GM21526 (cell line): ENCODE measurements around the gene CA5B.
"Not testable (repeated sequence)": the region's sequence is repeated elsewhere in the genome, so short reads cannot be mapped to it uniquely, and the experiment has no call there.

Experiments
- ATAC-seq: cut with Tn5 transposase; IDR thresholded peaks from one replicate; pipeline ENCODE4 v1.9.1; 2021; ENCODE audit warnings: moderate library complexity; ENCODE audit not compliant: unreplicated experiment, low FRiP score

The CA5B gene

DNA sequence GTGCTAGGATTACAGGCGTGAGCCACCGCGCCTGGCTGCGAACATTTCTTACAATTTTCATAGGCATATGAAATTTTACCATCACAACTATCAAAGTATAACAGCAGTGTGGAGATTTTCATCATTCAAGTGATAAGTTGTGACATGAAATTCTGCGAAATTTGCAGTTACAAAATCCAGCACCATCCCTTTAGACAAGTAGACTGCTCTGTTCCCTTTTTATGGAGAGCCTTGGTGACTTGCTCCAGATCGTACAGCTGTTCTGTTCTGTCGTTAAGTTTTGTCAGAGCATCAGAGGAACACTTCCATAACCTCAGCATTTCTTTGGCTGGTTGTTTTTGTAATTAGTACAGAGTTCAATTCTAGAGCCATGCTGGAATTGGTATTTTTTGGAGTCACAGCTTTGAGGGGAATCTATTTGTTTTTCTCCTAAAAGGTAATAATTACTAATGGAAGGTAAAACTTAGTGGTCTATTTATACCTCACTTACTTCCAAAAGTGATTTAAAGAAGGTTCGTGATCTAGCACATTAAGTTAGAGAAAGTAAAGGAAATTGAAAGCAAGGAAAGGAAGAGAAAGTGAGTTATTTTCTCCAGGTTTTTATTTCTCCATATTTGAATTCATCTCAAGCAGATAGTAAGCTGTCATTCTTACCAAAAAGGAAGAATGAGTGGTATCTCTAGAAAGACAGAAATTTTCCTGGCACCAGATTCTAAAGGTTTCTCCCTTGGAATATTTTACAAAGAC, 74.3 kb downstream of the CA5B start:
- ATAC-seq, result no peak

DNA sequence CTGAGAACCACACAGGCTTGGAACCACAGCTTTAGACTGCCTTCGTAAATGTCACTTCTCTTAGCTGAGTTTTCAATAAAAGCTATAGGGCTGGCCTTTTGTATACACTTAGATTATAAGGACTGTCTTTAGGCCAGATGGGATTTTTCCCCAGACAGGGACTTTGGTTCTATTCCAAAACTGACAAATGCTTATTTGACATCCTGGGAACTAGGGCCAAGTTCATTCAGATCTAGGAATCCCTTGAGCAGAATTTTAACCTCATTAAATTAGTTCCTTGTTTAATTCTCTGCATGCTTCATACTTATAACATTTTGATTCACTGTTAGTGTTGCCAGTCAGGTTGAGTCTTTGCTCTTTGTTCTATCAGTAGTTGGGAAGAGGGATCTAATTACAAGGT, 75.3 kb downstream of the CA5B start:
- ATAC-seq, result no peak

DNA sequence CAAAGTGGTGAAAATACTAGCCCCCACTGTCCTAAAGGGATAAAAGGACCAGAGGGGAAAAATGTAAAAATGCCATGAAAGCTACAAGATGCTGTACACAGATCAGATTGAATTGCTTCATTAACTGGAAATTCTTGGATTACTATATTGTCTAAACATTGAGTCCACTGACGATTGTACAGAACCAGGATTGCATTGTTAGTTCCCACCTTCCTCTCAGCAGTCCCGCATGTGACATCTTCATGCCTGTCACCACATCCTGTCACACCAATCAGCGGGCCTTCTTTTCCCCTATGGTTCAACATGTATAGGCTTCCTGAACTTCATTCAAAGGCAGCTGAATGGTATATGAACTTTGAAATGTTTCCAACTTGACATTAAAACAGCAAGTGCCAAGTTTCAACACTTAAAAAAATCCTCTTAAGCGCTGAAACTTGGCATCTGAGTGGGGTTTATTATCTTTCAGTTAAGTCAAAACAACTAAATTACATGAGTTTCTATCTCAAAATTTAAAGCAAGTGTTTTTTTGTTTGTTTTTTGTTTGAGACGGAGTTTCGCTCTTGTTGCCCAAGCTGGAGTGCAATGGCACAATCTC, 76.8 kb downstream of the CA5B start:
- no peak for ATAC-seq

DNA sequence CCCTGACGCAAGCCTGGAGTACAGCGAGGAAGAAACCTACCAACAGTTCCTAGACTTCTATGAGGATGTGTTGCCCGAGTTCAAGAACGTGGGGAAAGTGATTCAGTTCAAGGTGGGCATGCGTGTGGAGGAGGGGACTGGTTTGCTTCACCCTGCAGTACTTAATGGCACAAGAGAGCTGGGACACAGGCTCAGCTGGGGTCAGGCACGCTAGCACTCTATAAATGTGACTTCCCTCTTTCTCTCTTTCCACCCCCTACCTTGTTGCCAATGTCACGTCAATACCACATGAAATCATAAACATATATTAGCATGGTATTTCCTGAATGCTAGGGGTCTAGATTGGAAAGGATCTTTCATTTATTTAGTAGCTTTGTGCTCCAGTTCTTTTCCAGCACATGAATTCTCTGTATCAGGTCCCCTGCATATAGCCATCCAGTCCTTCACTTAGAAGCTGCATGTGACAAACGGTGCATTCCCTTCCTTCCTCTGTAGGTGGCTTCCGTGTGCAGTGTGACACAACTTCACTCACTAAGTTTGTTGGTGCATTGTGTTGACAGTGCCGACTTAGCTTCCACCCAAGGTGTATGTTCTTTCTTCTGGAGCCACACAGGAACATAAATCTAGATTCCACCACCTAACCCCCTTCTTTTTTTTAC, 77.8 kb downstream of the CA5B start:
- ATAC-seq, result peak; percentile 81

DNA sequence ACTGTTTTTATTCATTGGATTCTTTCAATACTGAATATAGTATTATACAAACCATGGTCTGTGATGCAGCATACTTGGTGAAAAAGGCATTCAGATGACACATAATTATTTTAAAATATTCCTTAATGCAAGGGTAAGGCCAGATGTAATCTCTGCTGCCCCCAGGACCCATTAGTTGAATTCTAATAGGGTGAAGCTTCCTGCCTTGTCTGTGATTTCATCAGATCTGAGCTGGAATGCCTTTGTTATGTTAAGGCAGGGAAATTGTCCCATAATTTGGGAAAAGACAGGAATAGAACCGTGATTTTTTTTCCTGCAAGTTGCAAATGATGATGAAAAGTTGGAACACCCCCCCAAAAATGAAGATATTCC, 78.4 kb downstream of the CA5B start:
- ATAC-seq, result no peak

DNA sequence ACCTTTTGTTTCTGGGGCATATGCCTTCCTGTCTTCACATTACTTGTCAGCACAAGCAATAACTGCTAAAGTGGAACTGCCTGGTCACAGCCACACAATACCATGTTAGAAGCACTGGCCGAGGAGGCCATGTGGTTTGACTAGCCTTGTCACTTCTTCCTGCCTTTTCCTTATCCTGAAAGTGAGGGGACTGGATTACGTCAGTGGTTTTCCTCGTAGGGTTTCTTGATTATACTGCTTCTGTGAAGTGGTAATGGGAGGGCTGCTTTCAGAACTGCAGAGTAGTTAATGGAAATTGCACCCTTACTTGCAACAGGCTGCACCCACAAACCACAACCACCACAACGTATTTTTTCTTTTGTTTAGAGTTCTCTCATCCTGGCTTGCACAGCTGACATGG, 78.8 kb downstream of the CA5B start:
- no peak for ATAC-seq

DNA sequence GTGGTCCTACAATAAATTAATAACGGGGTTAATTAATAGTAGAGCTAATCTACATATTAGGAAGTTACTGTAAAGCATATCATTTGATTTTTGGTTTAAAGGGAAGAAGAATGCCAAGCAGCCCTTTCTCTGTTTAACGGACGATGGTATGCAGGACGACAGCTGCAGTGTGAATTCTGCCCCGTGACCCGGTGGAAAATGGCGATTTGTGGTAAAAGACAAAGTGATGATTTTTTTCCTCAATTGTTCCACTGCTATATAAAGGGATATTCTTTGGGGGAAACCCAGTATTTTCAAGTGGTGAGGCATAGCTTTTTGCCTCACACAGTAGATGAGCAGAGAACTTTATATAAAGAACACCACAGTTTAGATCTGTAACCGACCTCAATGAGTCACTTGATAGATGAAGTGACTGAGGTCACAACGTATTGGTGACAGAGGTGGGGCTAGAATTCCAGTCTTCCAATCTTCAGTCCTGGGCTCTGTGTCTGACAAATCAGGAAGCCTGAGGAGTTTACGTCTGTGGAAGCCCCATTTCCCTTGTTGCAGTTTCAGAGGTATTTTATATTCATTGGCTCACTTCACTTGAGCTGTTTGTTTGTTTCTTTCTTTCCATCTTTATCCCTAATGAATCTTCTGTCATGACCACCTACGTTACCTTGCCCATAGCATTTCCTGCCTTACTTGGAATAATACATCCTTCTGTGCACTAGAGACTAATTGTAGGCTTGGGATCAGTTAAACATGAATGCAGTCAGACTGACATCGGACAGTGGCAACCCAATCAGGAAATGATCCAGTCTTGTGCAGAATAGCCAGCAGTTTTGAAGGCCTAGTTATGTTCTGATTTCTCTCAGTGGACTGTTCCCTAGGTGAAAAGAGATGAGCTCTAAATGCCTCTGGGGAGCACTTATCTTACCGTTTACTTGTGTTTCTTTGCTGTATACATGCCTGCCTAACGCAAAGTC, 82.3 kb downstream of the CA5B start:
- ATAC-seq, result no peak

DNA sequence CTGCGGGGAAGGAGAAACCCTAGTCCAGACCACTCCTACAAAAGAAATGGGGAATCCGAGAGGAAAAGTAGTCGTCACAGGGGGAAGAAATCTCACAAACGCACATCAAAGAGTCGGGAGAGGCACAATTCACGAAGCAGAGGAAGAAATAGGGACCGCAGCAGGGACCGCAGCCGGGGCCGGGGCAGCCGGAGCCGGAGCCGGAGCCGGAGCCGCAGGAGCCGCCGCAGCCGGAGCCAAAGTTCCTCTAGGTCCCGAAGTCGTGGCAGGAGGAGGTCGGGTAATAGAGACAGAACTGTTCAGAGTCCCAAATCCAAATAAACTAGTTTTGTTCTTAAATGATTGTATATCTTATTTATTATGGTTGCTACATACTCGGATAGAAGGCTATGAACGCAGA, 84.9 kb downstream of the CA5B start:
- no peak for ATAC-seq

DNA sequence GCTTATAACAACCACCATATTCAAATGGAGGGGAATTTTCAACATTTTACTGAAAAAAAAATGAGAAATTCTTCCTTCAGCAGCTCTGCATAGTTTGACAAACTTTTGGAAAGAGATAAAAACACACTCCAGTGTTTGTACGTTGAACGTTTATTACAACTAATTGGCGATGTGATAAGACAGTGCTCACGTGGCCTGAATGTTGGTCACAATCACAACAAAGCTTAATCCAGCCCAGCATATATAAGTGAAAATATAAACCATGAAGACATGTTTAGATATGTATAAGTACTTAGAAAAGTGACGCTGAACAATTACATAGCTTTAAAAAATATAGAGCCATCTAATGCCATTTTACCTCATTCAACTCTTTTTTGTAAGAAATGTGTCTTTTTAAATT, 87.9 kb downstream of the CA5B start:
- no peak for ATAC-seq

DNA sequence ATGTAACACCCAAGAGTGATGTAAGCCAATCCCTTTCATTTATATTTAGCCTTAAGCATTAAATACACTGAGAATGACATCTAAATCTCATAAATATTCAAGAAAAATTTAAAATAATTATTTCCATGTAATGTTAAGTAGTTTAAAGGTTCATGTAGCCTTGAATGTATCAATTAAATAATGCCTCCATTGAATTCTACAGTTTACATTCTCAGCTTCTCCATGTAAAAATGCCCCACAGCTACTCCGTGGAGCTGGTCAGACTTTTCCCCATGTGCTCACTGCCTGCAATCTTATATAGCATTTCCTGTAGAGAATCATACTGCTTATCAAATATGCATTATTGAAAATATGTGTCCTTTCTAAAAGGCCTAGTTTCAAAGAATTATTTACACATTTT, 91.1 kb downstream of the CA5B start:
- no peak for ATAC-seq

DNA sequence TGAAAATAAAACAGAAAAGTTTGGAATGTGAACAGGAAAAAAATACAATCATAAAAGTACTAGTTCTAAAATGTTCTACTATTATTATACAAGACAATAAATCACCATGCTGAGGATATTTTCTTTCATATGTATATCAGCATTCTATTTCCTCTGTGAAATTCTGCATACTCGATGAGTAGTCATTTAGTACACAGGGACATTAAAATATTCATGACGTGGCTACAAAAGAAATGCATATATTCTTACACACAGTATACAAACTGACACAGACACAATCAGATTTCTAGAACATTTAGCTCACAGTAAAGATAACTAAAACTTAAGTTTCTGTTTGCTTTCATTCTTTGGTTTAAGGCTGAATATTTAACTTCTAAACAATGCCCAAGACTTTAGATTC, 93.3 kb downstream of the CA5B start:
- ATAC-seq, result not testable (repeated sequence)

DNA sequence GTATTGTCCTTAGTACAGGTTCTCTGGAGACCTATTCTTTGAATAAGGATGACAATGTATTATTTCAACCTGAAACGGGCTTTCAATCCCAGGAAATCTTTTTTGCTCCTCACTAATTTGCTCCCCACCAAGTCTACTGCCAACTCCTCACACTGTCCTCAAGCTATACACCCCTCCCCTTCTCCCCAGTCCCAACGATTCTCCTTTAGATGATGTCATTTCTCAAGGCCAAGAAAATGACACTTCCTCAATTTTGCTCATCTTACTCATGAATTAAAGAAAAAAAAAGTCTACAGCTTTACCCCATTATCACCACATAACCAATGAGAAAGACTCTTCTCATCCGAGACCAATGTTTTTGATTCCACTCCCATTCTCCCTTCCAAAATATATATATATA, 96.0 kb downstream of the CA5B start:
- ATAC-seq, result no peak

DNA sequence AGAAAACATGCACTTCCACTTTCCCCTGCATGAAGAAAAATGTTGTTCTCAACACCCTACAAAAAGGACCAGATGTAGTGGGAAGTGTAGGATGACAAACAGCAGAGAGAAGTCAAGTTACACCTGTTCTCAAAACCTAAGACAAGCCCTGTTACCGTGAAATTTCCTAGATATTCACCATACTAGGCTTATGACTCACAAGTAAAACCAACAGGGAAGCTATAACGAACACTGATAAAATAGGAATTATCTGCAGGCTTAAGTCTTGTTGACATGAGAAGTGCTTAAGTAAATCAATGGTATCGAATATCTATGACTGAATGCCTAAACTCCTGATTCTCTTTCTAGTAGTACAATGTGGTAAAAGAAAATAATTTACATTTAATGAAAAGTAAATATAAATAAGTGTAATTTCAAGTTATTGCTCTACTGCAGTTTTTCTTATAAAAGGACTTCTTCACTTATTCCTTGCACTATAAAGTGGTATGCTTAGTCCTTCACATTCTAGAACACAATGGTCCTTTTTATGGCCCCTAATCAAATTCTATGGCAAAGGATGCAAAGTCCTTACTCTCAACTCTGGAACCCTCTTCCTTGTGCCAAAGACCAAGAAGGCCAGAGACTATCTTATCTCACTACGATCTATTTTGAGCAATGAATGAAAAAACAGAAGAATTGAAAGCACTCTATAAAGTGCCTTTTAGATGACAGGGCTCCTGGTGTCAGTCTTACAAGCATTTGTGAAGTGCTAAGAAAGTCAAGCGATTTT, 96.9 kb downstream of the CA5B start:
- ATAC-seq, result no peak
